DMS 273 (cell line): ENCODE results near the gene MYT1.

ENCODE experiments used
- DNase-seq: peaks from one replicate; lab custom pipeline; 2025; ENCODE audit not compliant: unreplicated experiment; lab: John Stamatoyannopoulos, UW

Gene MYT1

GRCh38 chr20:64153861-64154589 is 10.2 kb upstream of the MYT1 start:
- DNase-seq = no peak

DNA sequence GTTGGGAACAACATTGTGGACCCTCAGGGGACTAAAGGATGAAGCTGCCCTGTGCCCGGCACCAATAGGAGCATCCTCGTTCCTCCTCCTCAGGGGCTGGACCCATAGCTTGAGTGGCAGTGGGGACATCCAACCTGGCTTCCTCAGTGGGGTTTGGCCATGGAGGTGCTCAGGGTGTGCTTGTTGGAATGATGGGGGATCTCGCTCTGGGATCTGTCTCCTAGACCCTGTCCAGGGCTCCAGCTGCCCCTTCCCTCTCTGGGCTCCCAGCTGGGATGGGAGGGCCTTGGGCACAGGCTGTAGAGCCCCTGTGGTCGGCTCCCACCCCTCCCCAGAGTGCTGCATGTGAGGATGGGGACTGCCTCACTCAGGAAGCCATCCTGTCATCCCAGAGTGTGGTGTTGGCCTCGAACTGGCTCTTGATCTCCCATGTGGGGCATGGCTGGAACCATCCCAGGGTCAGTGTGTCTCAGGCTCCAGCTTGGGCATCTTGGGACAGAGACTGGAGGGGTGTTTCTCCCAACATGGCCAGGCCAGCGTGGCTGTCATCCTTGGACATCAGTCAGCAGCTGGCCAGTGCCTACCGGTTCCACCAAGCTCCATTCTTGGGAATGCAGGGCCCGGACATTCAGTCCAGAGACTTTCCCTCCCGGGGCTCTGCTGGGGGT is 9.5 kb upstream of the MYT1 start:
- no peak for DNase-seq

DNA sequence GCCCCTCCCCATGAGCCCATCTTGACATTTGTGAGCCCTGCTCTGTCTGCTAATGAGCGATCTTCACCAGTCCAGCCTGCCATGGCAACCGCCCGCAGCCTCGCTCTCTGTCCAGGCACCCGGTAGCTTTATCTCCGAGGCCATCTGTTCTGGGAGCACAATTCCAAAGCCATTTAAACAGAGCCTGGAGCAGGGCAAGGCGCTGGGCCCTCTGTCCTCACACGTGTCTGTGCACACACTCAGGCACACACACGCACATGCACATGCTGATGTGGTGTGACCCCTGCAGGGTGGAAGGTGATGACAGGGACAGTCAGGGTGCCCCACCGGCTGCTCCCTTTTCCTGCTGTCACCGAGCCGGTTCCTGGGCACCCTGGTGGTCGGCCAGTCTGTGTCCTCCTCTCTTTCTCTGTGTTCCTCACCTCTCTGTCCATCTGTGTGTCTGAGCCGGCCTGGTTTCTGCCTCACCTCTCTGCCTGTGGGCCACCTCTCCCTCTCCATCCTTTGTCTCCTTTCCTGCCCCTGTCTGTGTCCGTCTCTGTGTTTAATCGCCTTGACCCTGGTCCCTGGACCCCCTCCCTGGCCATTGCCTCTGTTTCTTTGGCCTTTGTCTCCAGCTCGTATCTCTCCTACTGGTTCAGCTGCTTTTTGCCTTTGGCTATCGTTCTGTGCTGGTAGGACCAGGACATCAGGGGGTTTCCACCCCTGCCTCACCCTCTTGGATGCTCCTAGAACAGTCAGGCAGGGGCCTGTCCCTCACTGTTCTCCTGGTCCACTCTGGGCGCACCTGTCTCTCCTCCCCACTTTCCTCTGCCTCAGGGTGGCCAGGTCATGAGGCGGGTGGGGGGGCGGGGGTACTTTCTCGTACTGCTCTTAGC is 8.8 kb upstream of the MYT1 start:
- peak; percentile 47 for DNase-seq

DNA sequence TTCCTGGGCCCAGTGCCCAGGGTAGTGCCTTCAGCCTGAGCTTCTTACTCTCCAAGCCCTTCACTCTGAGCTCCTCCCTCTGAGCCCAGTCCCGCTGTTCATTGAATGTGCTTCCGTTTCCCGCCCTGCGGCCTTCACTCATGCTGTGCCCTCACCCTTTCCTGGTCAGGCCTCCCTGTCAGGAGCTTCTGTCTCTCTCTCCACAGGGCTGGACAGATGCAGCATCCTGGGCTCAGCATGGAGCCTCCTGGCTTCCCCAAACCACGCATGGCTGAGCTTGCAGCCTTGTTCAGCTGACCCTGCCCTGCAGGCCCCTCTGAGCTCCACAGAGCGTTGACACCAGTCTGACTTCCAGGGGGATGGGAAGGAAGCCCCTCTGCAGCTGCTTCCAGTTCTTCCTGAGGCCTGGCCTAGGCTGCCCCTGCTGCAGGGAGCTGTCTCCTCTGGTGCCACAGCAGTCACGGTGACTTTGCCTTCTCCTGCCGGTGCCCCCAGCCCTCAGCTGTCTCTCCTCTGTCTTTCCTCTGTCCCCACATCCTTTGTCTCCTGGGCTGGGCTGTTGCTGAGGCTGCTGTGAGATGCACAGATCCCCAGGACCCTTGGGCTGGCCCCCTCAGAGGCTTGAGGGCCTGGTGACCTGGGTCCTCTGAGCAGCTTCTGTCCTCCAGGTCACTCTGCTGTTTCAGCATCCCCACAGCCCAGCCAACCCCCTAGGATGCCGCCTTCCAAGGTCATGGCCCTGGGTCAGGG is 7.9 kb upstream of the MYT1 start:
- peak; percentile 45 for DNase-seq

DNA sequence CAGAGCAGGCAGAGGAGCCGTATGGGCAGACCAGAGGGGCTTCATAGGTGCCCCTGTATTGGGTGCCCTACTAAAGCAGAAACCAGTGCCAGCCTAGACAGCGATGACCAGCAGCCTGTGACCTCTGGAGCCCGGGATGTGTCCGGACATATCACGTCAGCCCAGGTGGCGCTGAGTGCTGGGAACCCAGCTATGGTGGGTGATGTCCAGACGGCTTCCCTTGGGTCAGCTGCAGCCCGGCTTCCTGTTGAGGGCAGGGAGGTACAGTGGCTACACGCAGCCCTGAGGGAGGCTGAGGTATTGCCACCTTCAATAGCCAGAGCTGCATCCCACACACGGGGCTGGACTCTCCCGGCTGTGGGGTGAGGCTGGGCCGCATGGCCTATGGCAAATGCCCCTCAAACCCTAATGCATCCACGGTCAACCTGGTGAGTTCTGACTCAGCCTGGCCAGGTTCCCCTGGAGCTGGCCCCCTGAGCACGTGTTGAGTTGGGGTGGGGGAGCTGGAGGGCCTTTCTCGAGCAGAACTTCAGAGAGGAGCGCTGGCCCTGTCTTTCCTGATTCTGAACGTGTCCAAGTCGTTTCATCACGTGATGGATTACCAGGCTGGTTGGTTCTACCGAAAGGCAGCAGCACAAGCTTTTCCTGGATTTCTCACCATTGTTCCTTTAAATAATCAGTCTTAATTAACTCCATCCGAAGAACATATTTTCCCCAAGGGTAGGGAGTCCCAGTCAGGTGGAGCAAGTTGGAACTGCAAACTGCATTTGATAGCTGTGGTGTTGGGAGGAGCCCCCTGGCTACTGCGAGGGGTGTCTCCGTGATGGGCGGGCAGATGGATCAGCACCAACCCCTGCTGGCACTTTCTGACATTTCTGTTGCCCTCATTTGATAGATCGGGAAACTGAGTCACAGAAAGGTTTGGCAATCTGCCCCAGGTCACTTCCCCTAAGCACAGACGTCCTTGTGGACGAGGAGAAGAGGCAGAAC is 7.1 kb upstream of the MYT1 start:
- no peak for DNase-seq

DNA sequence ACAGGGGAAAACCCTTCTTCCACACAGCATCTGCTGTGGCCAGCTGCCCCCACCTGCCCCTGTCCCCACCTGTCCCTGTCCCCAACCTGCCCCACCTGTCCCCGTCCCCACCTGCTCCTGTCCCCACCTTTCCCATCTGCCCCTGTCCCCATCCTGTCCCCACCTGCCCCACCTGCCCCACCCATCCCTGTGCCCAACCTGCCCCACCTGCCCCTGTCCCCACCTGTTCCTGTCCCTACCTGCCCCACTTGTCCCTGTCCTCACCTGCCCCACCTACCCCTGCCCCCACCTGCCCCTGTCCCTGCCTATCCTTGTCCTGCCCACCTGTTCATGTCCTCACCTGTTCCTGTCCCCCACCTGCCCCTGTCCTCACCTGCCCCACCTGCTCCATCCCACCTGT is 6.4 kb upstream of the MYT1 start:
- DNase-seq = no peak

DNA sequence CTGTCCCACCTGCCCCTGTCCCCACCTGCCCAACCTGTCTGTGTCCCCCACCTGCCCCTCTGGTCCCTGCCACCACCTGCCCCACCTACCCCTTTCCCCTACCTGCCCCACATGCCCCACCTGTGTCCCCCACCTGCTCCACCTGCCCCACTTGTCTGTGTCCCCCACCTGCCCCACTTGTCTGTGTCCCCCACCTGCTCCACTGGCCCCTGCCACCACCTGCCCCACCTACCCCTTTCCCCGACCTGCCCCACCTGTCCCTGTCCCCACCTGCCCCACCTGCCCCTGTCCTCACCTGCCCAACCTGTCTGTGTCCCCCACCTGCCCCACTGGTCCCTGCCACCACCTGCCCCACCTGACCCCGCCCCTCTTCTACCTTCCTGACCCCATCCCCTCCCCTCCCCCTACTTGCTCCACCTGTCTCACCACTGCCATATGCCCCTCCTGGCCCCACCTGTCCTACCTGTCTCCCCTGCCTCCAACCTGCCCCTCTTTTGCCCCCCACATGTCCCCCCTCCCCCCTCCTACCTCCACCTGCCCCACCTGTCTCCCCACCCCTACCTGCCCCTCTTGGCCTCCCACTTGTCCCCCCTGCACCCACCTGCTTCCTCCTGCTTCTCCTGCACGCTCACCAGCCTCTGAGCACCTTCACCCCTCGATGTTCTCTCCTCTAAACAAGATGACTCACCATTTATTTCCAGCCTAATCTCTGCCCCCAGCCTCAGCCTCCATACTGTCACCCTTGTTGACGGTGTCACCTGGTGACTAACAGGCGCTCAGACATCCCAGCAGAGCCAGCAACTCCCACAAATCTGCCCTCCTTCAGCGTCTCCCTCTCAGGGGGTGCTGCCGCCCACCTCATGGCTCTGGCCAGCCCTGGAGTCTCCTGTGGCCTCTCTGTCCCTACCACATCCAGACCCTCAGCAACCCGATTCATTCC is 5.6 kb upstream of the MYT1 start:
- DNase-seq = no peak

DNA sequence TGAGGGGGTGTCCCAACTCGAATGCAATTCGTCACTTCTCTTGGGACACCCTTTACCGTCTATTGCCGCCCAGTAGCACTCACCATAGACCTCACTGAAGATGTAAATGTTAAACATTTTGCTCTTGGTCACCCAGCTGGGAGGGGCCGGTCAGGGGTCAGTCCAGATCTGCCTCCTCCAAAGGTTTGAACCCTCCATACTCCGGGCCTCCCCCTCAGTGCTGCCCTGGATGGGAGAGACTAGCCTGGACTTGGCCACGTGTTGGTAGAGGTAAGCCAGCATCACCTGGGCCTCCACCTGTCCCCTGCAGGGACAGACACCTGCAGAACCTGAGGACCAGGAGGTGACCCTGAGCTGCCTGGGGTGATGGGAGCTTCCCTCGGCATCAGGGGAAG is 5.0 kb upstream of the MYT1 start:
- no peak for DNase-seq

- no peak for DNase-seq
These were observed 4.5 kb upstream of the MYT1 start for GRCh38 chr20:64159711-64160110.

- no peak for DNase-seq
These were observed 4.1 kb upstream of the MYT1 start for GRCh38 chr20:64160118-64160517.

- DNase-seq = peak; percentile 65
These were observed 3.5 kb upstream of the MYT1 start for GRCh38 chr20:64160526-64161355.

GRCh38 chr20:64161356-64162238 is 2.7 kb upstream of the MYT1 start:
- DNase-seq = peak; percentile 38

GRCh38 chr20:64162239-64162910 is 1.9 kb upstream of the MYT1 start:
- DNase-seq = no peak

- DNase-seq = no peak
These were observed 503 bp upstream of the MYT1 start for GRCh38 chr20:64163776-64164122.

DNA sequence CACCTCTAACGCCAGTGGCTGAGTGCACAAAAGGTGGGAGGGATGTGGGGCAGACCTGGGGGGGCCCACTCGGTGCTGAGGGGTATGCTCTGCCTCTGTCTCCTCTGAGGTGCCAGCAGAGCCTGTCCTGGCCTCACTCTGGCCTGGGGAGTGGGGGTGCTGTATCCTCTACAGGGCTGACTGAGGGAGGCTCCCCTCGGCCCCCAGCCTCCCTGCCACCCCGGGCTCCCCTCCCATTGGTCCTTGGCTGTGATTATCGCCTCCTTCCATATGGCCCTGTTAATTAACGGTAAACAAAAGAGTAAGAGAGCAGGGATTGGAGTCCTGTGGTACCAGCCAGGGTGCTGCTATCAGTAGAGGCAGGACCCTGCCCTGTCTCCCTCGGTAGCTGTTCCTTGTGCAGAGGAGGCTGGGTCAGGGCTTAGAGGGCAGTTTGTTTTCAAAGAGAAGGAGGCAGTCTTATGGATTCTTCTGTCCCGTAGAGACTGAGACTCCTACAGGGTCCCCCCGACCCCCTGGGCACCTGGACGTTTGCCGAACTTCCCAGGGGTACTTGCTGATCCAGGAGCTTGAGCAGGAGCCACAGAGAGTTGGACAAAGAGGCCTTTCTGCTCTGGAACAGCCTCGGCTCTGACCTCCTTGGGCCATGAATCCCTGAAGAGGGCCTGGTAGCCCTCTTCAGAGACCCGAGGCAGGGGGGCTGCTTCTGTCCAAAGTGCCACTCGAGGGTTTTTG is 1.8 kb downstream of the MYT1 start:
- DNase-seq = peak; percentile 76
